HG03521 (cell line): ENCODE data around the gene CBLN4.

ENCODE experiments used
- ATAC-seq: cut with Tn5 transposase; IDR thresholded peaks from one replicate; pipeline ENCODE4 v1.9.1; 2021; ENCODE audit warnings: mild to moderate bottlenecking, moderate library complexity; ENCODE audit not compliant: unreplicated experiment

CBLN4 gene

DNA sequence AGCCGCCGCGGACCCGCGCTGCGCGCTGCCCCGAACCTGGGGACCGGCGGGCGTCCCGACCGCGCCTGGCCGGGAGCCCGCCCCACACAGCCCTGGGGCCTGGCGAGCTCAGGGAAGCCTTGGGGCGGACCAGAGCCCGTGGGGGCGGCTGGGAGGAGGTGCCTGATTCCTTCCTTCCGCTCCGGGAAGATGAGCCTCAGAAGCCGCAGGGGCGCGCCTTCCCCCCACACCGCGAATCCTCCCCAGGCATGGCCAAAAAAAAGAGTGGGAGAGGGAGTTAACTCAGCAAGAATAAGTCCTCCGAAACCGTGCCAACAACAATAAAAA, at the start of gene CBLN4:
Gene CBLN4, minus strand, starts transcription at position 131 of the 327 bp plus-strand sequence. CDS start 1,348 bp downstream, outside the sequence.
- no peak for ATAC-seq

DNA sequence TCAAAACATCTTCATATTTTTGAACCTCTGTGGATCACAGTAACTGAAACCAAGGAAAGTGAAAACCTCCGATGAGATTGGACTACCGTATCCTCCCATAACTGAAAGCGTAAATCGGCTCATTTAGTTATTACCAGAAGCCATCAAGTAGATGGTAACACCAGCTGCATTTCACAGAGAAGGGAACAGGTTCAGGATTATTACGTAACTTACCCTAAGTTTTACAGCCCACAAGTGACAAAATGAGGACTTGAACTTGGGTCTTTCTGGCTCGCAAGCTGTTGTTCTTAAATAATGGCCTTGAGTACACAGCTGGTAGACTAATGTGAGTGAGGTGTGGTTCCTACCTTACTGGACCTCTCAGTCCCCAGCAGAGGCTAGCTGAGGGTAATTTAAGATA, 37.9 kb upstream of the CBLN4 start:
- ATAC-seq: no peak

DNA sequence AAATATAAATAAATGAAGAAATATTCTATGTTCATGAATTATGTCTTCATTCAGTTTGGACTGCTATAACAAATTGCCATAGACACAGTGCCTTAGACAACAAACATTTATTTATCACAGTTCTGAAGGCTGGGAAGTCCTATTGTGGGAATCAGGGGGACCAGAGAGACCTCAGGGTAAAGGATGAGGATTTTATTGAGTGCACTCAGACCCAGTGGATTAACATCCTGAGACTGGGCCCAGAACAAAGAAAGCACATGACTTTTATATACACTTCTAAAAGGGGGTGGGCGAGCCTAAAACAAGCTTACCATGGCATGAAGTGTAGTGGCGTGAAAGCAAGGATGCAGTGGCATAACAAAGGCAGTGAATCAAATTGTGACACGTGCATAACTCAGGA, 26.9 kb upstream of the CBLN4 start:
- ATAC-seq: no peak

DNA sequence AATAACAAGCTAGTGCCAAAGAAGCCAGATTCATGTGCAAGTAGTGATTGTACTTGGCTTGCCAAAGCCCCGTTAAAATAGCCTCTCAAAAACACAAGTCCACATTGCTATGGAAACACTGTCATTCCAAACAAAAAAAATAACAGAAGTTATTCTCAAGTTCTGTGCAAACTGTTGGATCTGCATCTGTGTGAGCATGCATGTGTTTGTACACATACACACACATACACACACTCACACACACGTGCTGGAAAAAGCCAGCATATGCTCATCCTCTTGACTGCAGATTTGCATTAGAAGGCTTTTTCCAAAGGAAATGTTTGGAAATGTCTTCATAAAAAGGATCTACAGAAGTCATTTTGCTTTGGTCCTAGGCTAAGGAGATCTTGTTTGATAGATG, 13.4 kb upstream of the CBLN4 start:
- ATAC-seq: no peak

- no peak for ATAC-seq
Measured at GRCh38 chr20:56018194-56018593, 12.9 kb upstream of the CBLN4 start.

GRCh38 chr20:56017560-56017959, 12.2 kb upstream of the CBLN4 start:
- ATAC-seq: no peak

DNA sequence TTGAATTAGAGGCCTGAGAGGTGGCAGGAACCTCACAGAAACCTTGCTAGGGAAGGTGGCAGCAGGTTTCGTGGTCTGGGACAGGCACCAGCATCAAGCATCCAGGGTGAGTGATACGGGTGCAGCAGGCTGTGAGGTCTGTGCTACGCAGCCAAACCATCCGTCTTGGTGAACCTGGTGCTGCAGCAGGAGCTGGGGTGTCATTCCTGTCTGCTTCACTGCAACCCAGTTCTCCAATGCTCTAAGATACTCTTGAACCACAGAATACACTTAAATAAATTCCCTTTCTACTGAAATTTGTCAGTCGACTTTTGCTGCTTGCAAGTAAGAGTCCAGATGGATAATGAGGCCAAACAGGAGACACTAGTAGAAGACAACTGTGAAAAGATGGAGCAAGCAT, 9.7 kb upstream of the CBLN4 start:
- no peak for ATAC-seq

- no peak for ATAC-seq
Measured at GRCh38 chr20:56014151-56014550, 8.8 kb upstream of the CBLN4 start.

GRCh38 chr20:56004611-56005388, 519 bp downstream of the CBLN4 start:
- no peak for ATAC-seq

GRCh38 chr20:56004007-56004406, 1.3 kb downstream of the CBLN4 start:
- ATAC-seq: no peak

GRCh38 chr20:56002908-56003800, 2.2 kb downstream of the CBLN4 start:
- no peak for ATAC-seq

DNA sequence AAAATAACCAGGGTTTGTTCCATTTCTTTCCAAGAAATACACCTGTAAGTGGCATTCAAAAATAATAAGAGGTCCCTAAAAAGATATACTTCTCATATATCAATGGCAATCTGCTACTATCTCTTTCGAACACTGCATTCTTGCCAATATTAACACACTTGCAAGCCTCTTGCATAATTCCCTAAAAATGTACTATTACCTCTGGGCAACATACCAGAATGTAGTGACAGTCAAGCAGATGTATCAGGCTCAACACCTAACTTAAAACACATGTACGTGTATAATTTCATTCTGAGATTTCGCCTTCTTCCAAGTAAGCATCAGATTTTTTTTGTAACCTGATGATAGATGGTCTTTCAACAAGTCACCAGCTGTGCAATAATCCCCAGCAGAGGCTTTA, 3.4 kb downstream of the CBLN4 start:
- ATAC-seq: no peak

GRCh38 chr20:56001106-56001785, 4.1 kb downstream of the CBLN4 start:
- ATAC-seq: no peak

- no peak for ATAC-seq
Measured at GRCh38 chr20:55978550-55978949, 26.8 kb downstream of the CBLN4 start.

DNA sequence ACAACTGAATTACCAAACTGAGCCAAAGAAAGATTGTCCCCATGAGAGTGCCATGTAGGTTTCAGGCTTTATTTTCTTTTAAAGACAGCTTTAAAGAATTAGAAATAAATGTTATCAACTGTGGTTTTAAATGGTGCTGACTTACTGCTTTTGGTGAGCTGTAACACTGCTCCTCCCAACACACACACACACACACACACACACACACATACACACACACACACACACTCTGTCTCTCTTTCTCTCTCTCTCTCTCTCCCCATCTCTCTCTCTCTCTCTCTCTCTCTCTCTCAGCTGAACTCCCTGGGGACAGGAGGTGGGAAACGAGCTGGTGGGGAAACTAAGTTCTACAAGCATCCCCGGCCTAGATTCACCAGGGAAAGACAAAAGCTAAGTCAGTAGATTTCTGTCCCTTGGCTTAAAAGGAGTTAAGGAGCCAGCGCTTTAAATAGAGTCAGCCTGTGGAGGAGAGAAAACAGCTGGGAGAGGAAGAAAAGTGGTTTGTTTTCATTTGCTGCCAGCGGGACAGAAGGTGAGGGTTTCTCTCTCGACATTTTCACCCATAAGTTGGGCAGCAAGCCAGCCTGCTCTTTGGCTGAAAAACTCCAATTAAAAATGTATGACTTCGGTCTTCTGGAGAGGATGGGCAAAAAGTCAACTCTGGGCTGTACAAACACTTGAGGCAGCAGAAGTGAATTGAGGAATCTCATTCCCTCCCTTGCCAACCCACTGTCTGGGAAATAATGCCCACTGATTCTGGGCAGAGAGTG, 27.4 kb downstream of the CBLN4 start:
- no peak for ATAC-seq

- ATAC-seq: no peak
Measured at GRCh38 chr20:55974491-55975202, 30.7 kb downstream of the CBLN4 start.

DNA sequence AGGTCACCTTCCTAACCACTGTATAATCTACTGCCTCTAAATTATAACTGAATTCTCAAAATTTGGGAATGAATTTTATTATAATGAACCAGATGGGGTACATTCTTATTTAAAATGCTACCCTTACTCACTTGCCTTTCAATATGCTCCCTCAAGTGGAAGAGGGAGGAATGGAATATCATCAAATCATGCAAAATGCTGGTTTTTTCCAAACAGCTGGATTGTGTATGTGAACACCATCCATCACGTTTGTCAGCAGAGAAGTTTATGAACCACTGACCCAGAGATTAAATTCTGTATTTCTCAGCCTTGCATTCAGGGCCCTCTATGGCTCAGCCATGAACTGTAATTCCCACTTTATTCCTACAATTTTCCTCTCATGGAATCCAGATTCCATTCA, 40.5 kb downstream of the CBLN4 start:
- ATAC-seq: no peak

GRCh38 chr20:55961376-55962330, 43.7 kb downstream of the CBLN4 start:
- ATAC-seq: no peak

GRCh38 chr20:55953201-55953600, 52.1 kb downstream of the CBLN4 start:
- no peak for ATAC-seq
